NT2/D1 (cell line): ENCODE measurements around the gene KCNK3.

Experiments
- DNase-seq: peaks from one replicate; pipeline ENCODE4 v3.0.0-alpha.2; 2011; ENCODE audit warnings: low read depth, low spot score
- H3K27me3 ChIP-seq: 2 replicates; pipeline ENCODE4 v1.6.0; 2011; ENCODE audit warnings: mild to moderate bottlenecking; ENCODE audit not compliant: insufficient read length, insufficient read depth
- H3K36me3 ChIP-seq: 2 replicates; pipeline ENCODE4 v1.6.1; 2011; ENCODE audit warnings: mild to moderate bottlenecking, low read length, mixed read lengths; ENCODE audit not compliant: insufficient read depth, insufficient read length
- H3K4me1 ChIP-seq: 2 replicates; pipeline ENCODE4 v1.5.1; 2011; ENCODE audit not compliant: insufficient read depth, insufficient read length
- H3K4me3 ChIP-seq: 2 replicates; pipeline ENCODE4 v1.5.1; 2011; ENCODE audit warnings: low read depth; ENCODE audit not compliant: insufficient read length
- H3K9ac ChIP-seq: 2 replicates; pipeline ENCODE4 v1.6.0; 2011; ENCODE audit warnings: low read depth; ENCODE audit not compliant: insufficient read length
- H3K9me3 ChIP-seq: 2 replicates; pipeline ENCODE4 v1.5.1; 2011; ENCODE audit warnings: mild to moderate bottlenecking, low read length; ENCODE audit not compliant: insufficient read depth
- SUZ12 ChIP-seq: IDR thresholded peaks from 2 replicates; pipeline ENCODE4 v1.6.1; 2011; ENCODE audit not compliant: insufficient read length, insufficient read depth; ENCODE audit errors: extremely low read depth
- YY1 ChIP-seq: IDR thresholded peaks from 2 replicates; pipeline ENCODE4 v1.6.1; 2011; ENCODE audit not compliant: insufficient read length, insufficient read depth
- ZNF274 ChIP-seq: IDR thresholded peaks from 2 replicates; pipeline ENCODE4 v1.6.1; 2011; ENCODE audit warnings: mild to moderate bottlenecking, low read depth, low read length

Gene KCNK3

DNA sequence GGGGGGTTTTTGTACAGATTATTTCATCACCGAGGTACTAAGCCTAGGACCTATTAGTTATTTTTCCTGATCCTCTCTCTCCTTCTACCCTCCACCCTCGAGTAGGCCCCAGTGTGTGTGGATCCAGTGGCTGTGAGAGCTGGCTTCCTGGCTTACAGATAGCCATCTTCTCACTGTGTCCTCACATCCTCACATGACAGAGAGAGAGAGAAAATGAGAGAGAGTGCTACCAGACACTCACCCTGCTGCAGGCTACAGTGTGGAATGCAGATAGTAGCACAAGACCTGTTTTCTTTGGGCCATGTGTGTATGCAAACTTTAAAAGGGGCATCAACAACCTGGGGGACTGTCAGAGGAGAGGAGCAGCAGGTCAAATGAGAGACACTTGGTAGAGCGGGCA is 9.5 kb downstream of the KCNK3 start:
- H3K36me3 ChIP-seq, result no peaks in the 10 kb centered on the region
- no peak for TF ChIP-seq ZNF274
- no peak for TF ChIP-seq YY1
- TF ChIP-seq SUZ12, result no peak
- no peak overlapping the region for H3K9ac ChIP-seq
- H3K4me1 ChIP-seq, result peaks cover 10% of the 10 kb centered on the region
- H3K27me3 ChIP-seq, result peaks cover 6% of the 10 kb centered on the region
- H3K9me3 ChIP-seq, result no peaks in the 10 kb centered on the region
- H3K4me3 ChIP-seq, result no peak overlapping the region
- no peak for DNase-seq

GRCh38 chr2:26704441-26704977 is 12.0 kb downstream of the KCNK3 start:
- no peak overlapping the region for H3K4me3 ChIP-seq
- TF ChIP-seq YY1 (no peak), ZNF274 (no peak), SUZ12 (no peak)
- no peak for DNase-seq
- peaks cover 2% of the 10 kb centered on the region for H3K27me3 ChIP-seq
- H3K36me3 ChIP-seq, result no peaks in the 10 kb centered on the region
- no peaks in the 10 kb centered on the region for H3K9me3 ChIP-seq
- no peak overlapping the region for H3K9ac ChIP-seq
- peaks cover 10% of the 10 kb centered on the region for H3K4me1 ChIP-seq

DNA sequence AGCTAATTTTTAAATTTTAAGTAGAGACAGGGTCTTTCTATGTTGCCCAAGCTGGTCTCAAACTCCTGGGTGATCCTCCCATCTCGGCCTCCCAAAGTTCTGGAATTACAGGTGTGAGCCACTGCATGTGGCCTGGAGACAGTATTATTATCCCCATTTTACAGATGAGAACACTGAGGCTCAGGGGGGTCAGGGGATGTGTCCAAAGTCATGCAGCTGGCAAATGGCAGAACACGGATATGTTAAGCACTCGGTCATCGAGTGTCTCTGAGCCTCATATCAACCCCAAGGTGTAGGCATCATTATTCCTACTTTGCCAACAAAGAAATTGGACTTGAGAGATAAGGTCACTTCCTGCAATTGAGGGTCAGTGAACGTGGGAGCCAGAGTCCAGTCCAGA is 12.6 kb downstream of the KCNK3 start:
- no peak for DNase-seq
- H3K9ac ChIP-seq, result no peak overlapping the region
- no peaks in the 10 kb centered on the region for H3K36me3 ChIP-seq
- peaks cover 10% of the 10 kb centered on the region for H3K4me1 ChIP-seq
- no peaks in the 10 kb centered on the region for H3K9me3 ChIP-seq
- no peak overlapping the region for H3K4me3 ChIP-seq
- H3K27me3 ChIP-seq, result no peaks in the 10 kb centered on the region
- no peak for TF ChIP-seq YY1
- TF ChIP-seq ZNF274, result no peak
- TF ChIP-seq SUZ12, result no peak

DNA sequence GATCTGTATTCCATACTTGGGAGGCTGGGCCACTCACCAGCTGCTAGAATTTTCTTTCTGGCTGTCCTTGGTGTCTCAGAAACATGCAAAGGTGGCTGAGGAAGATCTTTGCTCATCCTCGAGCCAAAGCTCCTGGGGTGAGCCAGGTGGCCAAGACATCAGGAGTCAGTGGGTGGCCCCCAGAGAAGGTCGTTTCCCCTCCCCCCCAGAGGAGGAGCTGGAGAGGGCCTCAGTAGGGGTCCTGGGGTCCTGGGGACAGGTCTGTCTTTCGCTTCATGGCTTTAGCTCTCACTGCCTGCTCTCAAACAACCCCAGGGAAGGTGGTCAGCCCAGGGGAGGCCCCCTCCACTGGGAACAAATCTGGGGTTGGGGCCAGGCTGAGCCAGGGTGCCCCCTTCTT is 13.6 kb downstream of the KCNK3 start:
- TF ChIP-seq YY1, result no peak
- TF ChIP-seq SUZ12, result no peak
- no peak for TF ChIP-seq ZNF274
- Histone ChIP-seq H3K4me1 (peaks cover 10% of the 10 kb centered on the region), H3K9ac (no peak overlapping the region), H3K9me3 (no peaks in the 10 kb centered on the region), H3K36me3 (no peaks in the 10 kb centered on the region), H3K27me3 (no peaks in the 10 kb centered on the region), H3K4me3 (no peak overlapping the region)
- no peak for DNase-seq

DNA sequence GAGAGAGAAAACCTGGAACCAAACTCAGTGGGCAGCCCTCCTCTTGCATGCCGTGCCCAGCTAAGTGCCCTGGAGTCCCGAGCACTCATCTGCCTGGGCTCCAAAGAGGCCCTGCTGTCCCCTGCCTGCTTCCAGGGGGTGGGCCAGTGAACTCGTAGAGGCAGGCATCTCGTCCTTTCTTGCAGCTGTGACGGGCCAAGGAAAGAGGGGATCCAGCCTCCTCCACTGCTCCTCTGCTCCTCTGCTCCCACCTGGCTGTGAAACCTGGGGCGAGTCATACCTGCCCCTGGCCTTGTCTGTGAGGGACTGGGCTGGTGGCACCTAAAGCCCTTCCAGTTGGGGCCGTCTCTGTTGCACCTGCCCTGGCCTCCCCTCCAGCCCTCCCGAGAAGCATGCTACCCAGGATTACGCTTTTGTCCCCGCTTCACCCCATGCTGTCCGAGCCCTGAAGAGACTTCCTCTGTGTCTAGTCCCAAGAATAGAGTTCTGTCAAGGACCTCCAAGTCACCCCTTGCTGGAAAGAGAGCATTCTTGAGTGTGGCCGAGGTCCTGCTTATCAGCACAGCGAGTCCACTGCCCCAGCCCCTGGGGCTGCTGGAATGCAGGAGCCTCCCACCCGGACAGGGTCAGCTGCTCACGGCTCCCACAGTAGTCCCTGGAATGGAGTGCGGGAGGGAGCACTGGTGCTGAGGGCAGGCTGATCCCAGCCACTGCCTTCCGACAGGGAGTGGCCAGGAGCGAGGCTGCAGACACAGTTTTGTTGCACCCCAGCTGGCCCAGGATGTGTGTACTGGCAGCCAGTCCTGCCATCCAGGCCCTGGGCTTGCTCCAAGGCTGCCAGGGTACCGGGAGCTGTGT is 14.3 kb downstream of the KCNK3 start:
- H3K4me1 ChIP-seq, result peaks cover 10% of the 10 kb centered on the region
- no peak for DNase-seq
- H3K27me3 ChIP-seq, result no peaks in the 10 kb centered on the region
- no peak overlapping the region for H3K4me3 ChIP-seq
- H3K9ac ChIP-seq, result no peak overlapping the region
- H3K9me3 ChIP-seq, result no peaks in the 10 kb centered on the region
- no peaks in the 10 kb centered on the region for H3K36me3 ChIP-seq
- TF ChIP-seq YY1 (no peak), ZNF274 (no peak), SUZ12 (no peak)

DNA sequence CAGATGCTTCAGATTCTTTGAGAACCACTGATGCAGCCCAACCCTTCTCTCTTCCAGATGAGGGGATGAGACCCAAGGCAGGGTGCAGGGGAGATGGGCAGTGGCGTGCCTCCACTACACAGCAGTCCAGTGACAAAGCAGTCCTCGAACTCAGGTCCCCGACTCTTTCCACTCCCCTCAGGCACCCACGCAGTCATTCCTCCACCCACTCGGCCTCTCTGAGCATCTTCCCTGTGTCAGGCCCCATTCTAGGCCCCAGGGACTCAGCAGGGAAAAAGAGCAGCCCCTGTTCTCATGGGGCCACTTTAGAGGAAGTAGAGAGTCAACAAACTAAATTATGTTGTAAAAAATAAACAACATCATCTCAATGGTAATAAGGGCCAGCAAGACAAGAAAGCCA is 15.2 kb downstream of the KCNK3 start:
- no peak for DNase-seq
- Histone ChIP-seq H3K9ac (no peak overlapping the region), H3K27me3 (no peaks in the 10 kb centered on the region), H3K4me1 (peaks cover 10% of the 10 kb centered on the region), H3K36me3 (no peaks in the 10 kb centered on the region), H3K4me3 (no peak overlapping the region), H3K9me3 (no peaks in the 10 kb centered on the region)
- TF ChIP-seq SUZ12, result no peak
- no peak for TF ChIP-seq YY1
- TF ChIP-seq ZNF274, result no peak

DNA sequence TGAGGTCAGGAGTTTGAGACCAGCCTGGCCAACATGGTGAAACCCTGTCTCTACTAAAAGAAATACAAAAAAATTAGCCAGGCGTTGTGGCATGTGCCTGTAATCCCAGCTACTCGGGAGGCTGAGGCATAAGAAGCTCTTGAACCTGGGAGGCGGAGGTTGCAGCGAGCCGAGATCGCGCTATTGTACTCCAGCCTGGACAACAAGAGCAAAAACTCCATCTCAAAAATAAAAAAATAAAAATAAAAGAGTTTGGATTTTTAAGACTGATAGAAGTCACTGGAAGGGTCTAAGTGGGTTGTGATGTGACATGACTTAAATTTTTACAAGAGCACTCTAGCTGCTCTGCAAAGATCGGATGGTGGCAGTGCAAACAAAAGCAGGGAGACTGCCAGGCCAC is 15.9 kb downstream of the KCNK3 start:
- H3K36me3 ChIP-seq, result no peaks in the 10 kb centered on the region
- H3K4me1 ChIP-seq, result peaks cover 10% of the 10 kb centered on the region
- no peak overlapping the region for H3K4me3 ChIP-seq
- no peak for DNase-seq
- no peaks in the 10 kb centered on the region for H3K9me3 ChIP-seq
- H3K9ac ChIP-seq, result no peak overlapping the region
- H3K27me3 ChIP-seq, result no peaks in the 10 kb centered on the region
- no peak for TF ChIP-seq SUZ12
- TF ChIP-seq YY1, result no peak
- TF ChIP-seq ZNF274, result no peak
